Upper lobe of left lung (tissue), 4 donors: ENCODE data around the gene LARGE1.

ENCODE experiments used
- POLR2A ChIP-seq, 4 donors: fragments of 450-650 bp; IDR thresholded peaks; one replicate each; pipeline ENCODE4 v1.5.1; 2016 to 2017; ENCODE audit warnings: antibody characterized with exemption in 4 of 4, mild to moderate bottlenecking in 2 of 4
- TF ChIP-seq, protein P1 (sequence below), 6 experiments: fragments of 450-650 bp in 4 of 6; fragments of 200-600 bp in 2 of 6; sonication (generic) in 2 of 6; IDR thresholded peaks; one replicate each; pipeline ENCODE4 v1.5.1; 2016 to 2019; ENCODE audit warnings: antibody characterized with exemption in 6 of 6

DNA sequence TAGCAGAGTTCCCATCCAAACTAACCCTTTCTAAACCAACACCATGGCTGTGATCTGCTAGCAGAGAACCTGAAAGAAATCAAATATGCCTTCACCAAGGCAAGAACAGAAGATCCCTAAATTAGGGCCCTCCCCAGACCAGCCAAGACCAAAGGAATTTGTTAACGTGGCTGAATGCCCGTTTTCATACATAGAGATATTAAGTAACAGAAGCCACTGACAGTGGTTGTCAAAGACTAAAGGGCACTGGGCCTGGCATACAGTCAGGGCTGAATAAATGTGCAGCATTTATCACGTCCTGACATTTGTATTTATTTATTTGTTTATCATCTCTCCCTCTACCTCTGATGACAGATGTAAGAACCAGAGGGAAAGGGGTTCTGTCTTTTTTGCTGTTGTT lies 271.8 kb downstream of the LARGE1 start:
- TF ChIP-seq, protein P1, sequence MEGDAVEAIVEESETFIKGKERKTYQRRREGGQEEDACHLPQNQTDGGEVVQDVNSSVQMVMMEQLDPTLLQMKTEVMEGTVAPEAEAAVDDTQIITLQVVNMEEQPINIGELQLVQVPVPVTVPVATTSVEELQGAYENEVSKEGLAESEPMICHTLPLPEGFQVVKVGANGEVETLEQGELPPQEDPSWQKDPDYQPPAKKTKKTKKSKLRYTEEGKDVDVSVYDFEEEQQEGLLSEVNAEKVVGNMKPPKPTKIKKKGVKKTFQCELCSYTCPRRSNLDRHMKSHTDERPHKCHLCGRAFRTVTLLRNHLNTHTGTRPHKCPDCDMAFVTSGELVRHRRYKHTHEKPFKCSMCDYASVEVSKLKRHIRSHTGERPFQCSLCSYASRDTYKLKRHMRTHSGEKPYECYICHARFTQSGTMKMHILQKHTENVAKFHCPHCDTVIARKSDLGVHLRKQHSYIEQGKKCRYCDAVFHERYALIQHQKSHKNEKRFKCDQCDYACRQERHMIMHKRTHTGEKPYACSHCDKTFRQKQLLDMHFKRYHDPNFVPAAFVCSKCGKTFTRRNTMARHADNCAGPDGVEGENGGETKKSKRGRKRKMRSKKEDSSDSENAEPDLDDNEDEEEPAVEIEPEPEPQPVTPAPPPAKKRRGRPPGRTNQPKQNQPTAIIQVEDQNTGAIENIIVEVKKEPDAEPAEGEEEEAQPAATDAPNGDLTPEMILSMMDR (IDR thresholded peaks at IDR 0.05): no peak
- no peak for TF ChIP-seq POLR2A (IDR thresholded peaks at IDR 0.05)
